ENCODE data around the gene NECTIN1.

NECTIN1 gene

GRCh38 chr11:119771172-119771770 lies 42.3 kb upstream of the NECTIN1 start:
- Histone ChIP-seq H3K4me1 (no peaks in the 10 kb centered on the region), H3K9me3 (no peaks in the 10 kb centered on the region), H3K36me3 (no peaks in the 10 kb centered on the region), H3K27me3 (no peaks in the 10 kb centered on the region), H3K27ac (no peak overlapping the region), H3K4me3 (no peak overlapping the region), H4K20me1 (no peaks in the 10 kb centered on the region; the same call in 1 of the 2 replicates), H3K4me2 (no peak overlapping the region), H3K9ac (no peak overlapping the region)
- TF ChIP-seq Cebpa-rat (IDR thresholded peaks at IDR 0.05) = no peak

GRCh38 chr11:119765628-119766027 lies 36.6 kb upstream of the NECTIN1 start:
- H3K9ac ChIP-seq = no peak overlapping the region
- H3K9me3 ChIP-seq = no peaks in the 10 kb centered on the region
- TF ChIP-seq Cebpa-rat (IDR thresholded peaks at IDR 0.05) = no peak
- H3K4me1 ChIP-seq = no peaks in the 10 kb centered on the region
- H3K27ac ChIP-seq = no peak overlapping the region
- H3K4me3 ChIP-seq = no peak overlapping the region
- H4K20me1 ChIP-seq = no peaks in the 10 kb centered on the region
- H3K4me2 ChIP-seq = no peak overlapping the region
- H3K27me3 ChIP-seq = no peaks in the 10 kb centered on the region
- H3K36me3 ChIP-seq = no peaks in the 10 kb centered on the region

- Histone ChIP-seq H3K9ac (no peak overlapping the region), H3K4me3 (no peak overlapping the region), H3K27ac (no peak overlapping the region), H3K9me3 (no peaks in the 10 kb centered on the region), H3K27me3 (no peaks in the 10 kb centered on the region), H3K4me2 (no peak overlapping the region), H3K4me1 (no peaks in the 10 kb centered on the region), H3K36me3 (no peaks in the 10 kb centered on the region), H4K20me1 (no peaks in the 10 kb centered on the region)
- TF ChIP-seq Cebpa-rat (IDR thresholded peaks at IDR 0.05) = no peak
These were observed 35.3 kb upstream of the NECTIN1 start for GRCh38 chr11:119764108-119764868.

GRCh38 chr11:119763071-119763728 lies 34.2 kb upstream of the NECTIN1 start:
- no peak overlapping the region for H3K27ac ChIP-seq
- no peaks in the 10 kb centered on the region for H3K36me3 ChIP-seq
- no peak for TF ChIP-seq Cebpa-rat (IDR thresholded peaks at IDR 0.05)

GRCh38 chr11:119759747-119760412 lies 30.9 kb upstream of the NECTIN1 start:
- Histone ChIP-seq H3K4me2 (no peak overlapping the region), H3K9ac (no peak overlapping the region), H3K36me3 (no peaks in the 10 kb centered on the region), H3K9me3 (no peaks in the 10 kb centered on the region), H3K4me1 (no peaks in the 10 kb centered on the region), H4K20me1 (no peaks in the 10 kb centered on the region), H3K4me3 (no peak overlapping the region), H3K27me3 (no peaks in the 10 kb centered on the region), H3K27ac (no peak overlapping the region)
- TF ChIP-seq Cebpa-rat (IDR thresholded peaks at IDR 0.05) = no peak

More at GRCh38 chr11:119763071-119763728, 34.2 kb upstream of the NECTIN1 start:
- no peak overlapping the region for H3K4me2 ChIP-seq
- no peak overlapping the region for H3K9ac ChIP-seq
- H3K9me3 ChIP-seq = no peaks in the 10 kb centered on the region
- no peaks in the 10 kb centered on the region for H4K20me1 ChIP-seq
- no peak overlapping the region for H3K4me3 ChIP-seq
- no peaks in the 10 kb centered on the region for H3K27me3 ChIP-seq
- H3K4me1 ChIP-seq = no peaks in the 10 kb centered on the region

GRCh38 chr11:119759324-119759723 lies 30.3 kb upstream of the NECTIN1 start:
- Histone ChIP-seq H4K20me1 (no peaks in the 10 kb centered on the region), H3K9ac (no peak overlapping the region), H3K4me1 (no peaks in the 10 kb centered on the region), H3K4me2 (no peak overlapping the region), H3K27me3 (no peaks in the 10 kb centered on the region), H3K27ac (no peak overlapping the region), H3K4me3 (no peak overlapping the region), H3K36me3 (no peaks in the 10 kb centered on the region), H3K9me3 (no peaks in the 10 kb centered on the region)
- no peak for TF ChIP-seq Cebpa-rat (IDR thresholded peaks at IDR 0.05)

- no peak for TF ChIP-seq Cebpa-rat (IDR thresholded peaks at IDR 0.05)
- Histone ChIP-seq H3K9me3 (no peaks in the 10 kb centered on the region), H3K4me1 (no peaks in the 10 kb centered on the region), H3K36me3 (no peaks in the 10 kb centered on the region), H4K20me1 (no peaks in the 10 kb centered on the region), H3K9ac (no peak overlapping the region), H3K27me3 (no peaks in the 10 kb centered on the region), H3K4me3 (no peak overlapping the region), H3K27ac (no peak overlapping the region), H3K4me2 (no peak overlapping the region)
These were observed 29.3 kb upstream of the NECTIN1 start for GRCh38 chr11:119758291-119758690.

- no peak overlapping the region for H3K27ac ChIP-seq
- H4K20me1 ChIP-seq = no peaks in the 10 kb centered on the region
- no peak overlapping the region for H3K9ac ChIP-seq
- TF ChIP-seq Cebpa-rat (IDR thresholded peaks at IDR 0.05) = no peak
- H3K36me3 ChIP-seq = no peaks in the 10 kb centered on the region
- no peak overlapping the region for H3K4me2 ChIP-seq
- no peak overlapping the region for H3K4me3 ChIP-seq
- H3K9me3 ChIP-seq = no peaks in the 10 kb centered on the region
- no peaks in the 10 kb centered on the region for H3K27me3 ChIP-seq
- H3K4me1 ChIP-seq = no peaks in the 10 kb centered on the region
These were observed 28.4 kb upstream of the NECTIN1 start for GRCh38 chr11:119757378-119757777.

- no peak overlapping the region for H3K27ac ChIP-seq
- H3K4me1 ChIP-seq = peaks cover 9% of the 10 kb centered on the region
- H4K20me1 ChIP-seq = no peaks in the 10 kb centered on the region
- H3K9ac ChIP-seq = no peak overlapping the region
- H3K4me3 ChIP-seq = no peak overlapping the region
- H3K4me2 ChIP-seq = no peak overlapping the region
- H3K27me3 ChIP-seq = no peaks in the 10 kb centered on the region
- no peaks in the 10 kb centered on the region for H3K9me3 ChIP-seq
- no peak for TF ChIP-seq Cebpa-rat (IDR thresholded peaks at IDR 0.05)
- no peaks in the 10 kb centered on the region for H3K36me3 ChIP-seq
These were observed 27.3 kb upstream of the NECTIN1 start for GRCh38 chr11:119756169-119756865.

Data from BLaER1 (cell line).